GM18505 (cell line): ENCODE data around the gene SNRPA.

Experiments used
- ATAC-seq: cut with Tn5 transposase; IDR thresholded peaks from one replicate; pipeline ENCODE4 v1.9.1; 2021; ENCODE audit not compliant: unreplicated experiment
- POLR2A ChIP-seq: IDR thresholded peaks from 4 replicates; pipeline ENCODE4 v1.6.1; 2011; ENCODE audit warnings: borderline replicate concordance; ENCODE audit not compliant: insufficient read depth, insufficient read length; ENCODE audit errors: extremely low read depth

SNRPA gene

DNA sequence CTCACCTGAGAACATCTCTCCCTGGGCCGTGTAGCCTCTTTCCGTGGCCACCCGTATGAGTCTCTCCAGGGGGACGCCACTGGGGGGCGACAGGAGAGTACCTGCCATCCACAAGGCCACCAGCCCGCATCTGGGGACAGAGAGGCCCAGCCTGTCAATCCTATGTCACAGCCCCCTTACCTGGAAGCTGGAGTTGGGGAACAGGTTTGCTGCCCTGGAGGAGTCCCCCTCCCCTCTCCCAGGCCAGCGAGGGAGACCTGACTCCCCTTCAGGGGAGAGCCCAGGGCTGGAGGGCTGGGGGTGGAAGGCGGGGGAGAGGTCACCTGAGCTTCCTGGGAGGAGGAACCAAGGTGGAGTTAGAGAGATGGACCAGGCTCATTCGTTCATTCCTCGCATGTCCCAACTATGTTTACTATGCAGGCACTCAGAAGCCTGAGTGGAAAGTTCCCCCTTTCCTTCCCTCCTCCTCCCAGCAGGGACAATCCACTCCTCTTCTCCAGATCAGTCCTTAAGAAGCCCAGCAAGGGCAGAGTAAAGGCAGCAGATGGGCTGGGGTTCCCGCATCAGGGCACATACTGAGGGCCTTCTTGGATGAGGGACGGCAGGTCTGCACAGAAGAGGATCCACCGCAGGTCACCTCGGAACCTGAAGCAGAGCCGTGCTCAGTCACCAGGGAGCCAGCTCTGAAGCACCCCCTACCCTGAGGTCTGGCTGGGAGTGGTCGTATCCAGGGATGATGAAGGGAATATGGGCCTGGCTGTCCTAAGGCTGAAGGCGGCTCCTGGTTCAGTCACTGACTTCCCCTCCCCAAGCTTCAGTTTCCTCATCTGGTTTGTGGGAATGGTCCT is 6.2 kb upstream of the SNRPA start:
- TF ChIP-seq POLR2A = no peak
- ATAC-seq = no peak

DNA sequence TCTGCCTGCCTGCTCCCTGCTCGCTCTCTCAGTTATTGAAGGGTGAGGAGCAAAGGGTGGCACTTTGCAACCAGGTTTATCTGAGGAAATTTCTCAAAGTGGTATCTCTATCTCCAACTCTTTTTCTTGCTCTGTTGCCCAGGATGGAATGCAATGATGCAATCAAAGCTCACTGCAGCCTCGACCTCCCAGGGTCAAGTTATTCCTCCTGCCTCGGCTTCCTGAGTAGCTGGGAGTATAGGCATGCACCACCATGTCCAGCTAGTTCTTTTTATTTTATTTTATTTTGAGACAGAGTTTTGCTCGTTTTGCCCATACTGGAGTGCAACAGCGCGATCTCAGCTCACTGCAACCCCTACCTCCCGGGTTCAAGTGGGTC is 5.6 kb upstream of the SNRPA start:
- no peak for ATAC-seq
- TF ChIP-seq POLR2A = no peak

DNA sequence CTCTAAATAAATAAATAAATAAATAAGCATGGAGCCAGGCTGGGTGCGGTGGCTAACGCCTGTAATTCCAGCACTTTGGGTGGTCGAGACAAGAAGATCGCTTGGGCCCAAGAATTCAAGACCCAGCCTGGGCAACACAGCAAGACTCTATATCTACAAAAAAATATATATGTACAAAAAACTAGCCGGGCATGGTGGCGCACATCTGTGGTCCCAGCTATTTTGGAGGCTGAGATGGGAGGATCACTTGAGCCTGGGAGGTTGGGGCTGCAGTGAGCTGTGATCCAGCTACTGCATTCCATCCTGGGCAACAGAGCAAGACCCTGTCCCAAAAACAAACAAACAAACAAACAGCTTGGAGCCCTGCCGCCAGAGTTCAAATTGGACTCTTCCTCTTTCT is 3.5 kb upstream of the SNRPA start:
- TF ChIP-seq POLR2A = no peak
- ATAC-seq = no peak

DNA sequence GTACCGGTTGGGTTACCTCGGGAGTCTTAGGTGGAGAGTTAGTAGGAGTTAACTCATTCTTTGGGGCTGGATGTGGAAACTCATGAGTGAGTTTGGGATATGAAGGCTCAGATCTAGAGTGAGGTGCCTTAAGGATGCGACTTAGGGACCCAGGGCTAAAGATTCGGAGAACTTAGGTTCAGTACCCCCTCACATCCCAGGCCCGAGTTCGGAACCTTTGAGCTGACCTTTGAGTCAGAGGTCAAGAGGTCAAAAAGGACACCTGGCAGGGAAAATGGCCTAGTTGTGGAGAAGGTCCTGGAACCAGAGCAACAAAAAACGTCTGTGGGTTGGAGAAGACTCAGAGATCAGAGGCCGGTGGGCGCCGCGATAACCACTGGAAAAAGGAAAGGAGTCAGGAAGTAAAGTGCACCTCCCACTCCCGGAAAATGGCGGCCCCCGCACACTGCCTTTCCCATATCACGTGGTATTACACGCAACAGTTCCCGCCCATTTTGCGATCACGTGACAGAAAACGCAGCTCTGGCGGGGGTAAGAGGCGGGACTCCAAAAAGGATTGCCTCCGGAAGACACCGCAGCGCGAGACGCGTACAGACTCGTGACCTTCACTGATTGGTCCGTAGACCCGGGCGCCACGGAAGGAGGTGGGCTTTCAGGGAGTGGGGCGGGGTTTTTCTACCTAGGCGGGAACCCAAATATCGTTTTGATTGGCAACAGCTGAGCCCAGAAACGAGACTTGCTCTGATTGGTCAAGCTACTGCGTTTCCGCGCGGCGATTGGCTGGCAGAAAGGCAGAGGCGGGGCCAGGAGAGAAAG is 737 bp upstream of the SNRPA start, which contains the start of gene ACTMAP:
Gene ACTMAP (minus strand): TSS at position 420 of the 816 bp plus-strand sequence. CDS start 674 bp downstream, outside the sequence.
- peak; percentile 77 for ATAC-seq
- peak; percentile 44 for TF ChIP-seq POLR2A

DNA sequence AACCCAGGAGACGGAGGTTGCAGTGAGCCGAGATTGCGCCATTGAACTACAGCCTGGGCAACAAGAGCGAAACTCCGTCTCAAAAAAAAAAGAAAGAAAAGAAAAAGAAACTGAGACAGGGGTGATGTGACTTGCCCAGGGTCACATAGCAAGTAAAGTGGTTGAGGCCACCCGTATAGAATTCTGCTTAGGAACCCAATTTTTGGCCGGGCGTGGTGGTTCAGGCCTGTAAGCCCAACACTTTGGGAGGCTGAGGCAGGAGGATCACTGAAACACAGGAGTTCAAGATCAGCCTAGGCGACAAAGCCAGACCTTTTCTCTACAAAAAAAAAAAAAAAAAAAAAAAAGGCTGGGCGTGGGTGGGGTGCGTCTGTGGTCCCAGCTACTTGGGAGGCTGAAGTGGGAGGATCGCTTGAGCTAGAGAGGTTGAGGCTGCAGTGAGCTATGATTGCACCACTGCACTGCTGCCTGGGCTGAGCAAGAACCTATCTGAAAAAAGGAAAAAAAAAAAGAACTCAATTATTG is 1.3 kb downstream of the SNRPA start:
- TF ChIP-seq POLR2A = no peak
- ATAC-seq = no peak

DNA sequence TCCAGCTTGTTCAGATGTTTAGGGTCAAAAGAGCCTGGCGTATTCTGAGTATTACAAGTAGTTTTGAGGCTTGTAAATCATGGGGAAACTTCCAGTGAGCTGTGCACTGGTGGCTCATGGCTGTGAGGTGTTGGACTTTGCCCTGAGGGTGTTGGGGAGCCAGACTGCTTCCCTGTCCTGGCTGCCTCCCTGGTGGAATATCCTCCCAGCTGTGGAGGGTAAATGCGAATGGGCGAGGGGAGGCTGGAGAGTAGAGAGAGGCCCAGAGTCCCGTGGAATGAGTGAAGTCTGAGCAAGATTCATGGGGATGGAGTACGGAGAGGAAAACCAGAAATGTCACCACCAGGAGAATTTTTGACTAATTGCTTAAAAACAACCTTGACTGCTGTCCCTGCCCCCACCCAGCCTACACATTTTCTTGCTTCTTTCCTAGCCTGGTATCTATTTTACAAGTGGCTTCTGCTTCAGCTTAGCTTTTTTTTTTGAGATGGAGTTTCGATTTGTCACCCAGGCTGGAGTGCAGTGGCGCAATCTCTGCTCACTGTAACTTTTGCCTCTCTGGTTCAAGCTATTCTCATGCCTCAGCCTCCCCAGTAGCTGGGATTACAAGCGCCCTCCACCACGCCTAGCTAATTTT is 3.7 kb downstream of the SNRPA start:
- ATAC-seq = no peak
- TF ChIP-seq POLR2A = peak; percentile 22

DNA sequence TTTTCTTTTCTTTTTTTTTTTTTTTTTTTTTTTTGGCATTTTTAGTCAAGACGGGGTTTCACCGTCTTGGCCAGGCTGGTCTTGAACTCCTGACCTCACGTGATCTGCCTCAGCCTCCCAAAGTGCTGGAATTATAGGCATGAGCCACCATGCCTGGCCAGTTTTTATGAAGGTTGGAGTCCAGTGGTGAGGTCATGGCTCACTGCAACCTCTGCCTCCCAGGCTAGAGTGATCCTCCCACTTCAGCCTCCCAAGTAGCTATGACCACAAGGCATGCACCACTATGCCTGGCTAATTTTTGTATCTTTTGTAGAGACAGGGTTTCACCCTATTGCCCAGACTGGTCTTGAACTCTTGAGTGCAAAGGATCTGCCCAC is 4.2 kb downstream of the SNRPA start:
- no peak for TF ChIP-seq POLR2A
- no peak for ATAC-seq

DNA sequence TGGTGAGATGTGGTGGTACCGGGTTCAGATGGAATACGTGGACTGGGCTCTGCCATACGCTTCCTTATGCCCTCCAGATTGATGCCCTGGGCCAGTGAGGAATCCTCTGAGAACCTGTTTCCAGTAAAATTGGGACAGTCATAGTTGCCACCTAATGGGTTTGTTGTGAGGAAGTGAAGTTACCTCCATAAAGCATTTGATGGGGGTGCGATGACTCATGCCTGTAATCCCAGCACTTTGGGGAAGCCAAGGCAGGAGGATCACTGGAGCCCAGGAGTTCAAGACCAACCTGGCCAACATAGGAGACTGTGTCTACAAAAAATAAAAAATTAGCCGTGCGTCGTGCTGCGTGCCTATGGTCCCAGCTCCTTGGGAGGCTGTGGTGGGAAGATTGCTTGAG is 4.8 kb downstream of the SNRPA start:
- no peak for TF ChIP-seq POLR2A
- ATAC-seq = no peak

DNA sequence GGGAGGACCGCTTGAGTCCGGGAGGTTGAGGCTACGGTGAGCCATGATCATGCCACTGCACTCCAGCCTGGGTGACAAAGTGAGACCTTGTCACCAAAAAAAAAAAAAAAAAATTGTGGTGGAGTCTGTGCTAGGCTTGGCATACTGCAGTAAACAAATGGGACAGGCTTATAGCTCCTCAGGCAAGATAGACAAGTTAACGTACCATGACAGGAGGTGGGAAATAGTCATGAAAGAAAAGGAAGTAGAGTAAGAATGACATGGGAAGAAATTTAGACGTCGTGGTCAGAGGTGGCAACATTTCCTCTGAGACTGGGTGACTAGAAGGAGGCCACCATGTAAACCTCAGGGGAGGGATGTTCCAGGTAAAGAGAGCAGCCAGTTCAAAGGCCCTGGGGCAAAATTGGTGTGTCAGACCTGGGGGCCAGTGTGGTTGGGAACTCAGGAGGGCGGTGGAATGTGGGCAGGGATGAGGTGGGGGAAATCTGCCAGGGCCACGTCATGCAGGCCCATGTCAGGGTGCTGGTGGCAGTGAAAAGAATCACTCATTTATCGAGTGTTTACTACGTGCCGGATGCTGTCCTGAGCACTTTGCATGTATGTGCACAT is 5.6 kb downstream of the SNRPA start:
- no peak for ATAC-seq

DNA sequence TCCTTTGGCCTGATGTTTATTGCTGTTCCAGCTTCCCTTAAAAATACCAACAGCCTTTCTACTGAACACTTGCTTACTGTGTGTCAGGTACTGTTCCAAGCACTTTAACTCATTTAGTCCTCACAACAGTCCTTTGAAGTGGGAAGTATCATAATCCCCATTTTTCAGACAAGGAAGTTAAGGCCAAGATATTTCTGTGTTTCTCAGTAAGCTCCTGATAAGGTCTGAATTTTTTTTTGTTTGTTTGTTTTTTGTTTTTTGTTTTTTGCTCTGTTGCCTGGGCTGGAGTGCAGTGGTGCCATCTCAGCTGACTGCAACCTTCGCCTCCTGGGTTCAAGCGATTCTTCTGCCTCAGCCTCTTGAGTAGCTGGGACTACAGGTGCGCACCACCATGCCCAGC is 7.5 kb downstream of the SNRPA start:
- TF ChIP-seq POLR2A = no peak
- no peak for ATAC-seq

More for the DNA sequence above, 5.6 kb downstream of the SNRPA start:
- no peak for TF ChIP-seq POLR2A

DNA sequence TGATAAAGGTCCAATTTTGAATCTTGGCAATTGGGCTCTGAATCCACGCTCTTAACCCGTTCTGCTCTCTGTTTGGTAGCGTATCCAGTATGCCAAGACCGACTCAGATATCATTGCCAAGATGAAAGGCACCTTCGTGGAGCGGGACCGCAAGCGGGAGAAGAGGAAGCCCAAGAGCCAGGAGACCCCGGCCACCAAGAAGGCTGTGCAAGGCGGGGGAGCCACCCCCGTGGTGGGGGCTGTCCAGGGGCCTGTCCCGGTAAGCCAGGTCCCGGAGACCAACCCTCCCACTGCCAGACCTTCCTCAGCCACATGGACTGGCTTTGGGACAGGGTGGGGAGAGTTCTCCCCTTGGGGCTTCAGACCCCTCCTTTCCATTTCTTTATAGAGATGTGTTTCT is 8.3 kb downstream of the SNRPA start:
- TF ChIP-seq POLR2A = no peak
- ATAC-seq = no peak

DNA sequence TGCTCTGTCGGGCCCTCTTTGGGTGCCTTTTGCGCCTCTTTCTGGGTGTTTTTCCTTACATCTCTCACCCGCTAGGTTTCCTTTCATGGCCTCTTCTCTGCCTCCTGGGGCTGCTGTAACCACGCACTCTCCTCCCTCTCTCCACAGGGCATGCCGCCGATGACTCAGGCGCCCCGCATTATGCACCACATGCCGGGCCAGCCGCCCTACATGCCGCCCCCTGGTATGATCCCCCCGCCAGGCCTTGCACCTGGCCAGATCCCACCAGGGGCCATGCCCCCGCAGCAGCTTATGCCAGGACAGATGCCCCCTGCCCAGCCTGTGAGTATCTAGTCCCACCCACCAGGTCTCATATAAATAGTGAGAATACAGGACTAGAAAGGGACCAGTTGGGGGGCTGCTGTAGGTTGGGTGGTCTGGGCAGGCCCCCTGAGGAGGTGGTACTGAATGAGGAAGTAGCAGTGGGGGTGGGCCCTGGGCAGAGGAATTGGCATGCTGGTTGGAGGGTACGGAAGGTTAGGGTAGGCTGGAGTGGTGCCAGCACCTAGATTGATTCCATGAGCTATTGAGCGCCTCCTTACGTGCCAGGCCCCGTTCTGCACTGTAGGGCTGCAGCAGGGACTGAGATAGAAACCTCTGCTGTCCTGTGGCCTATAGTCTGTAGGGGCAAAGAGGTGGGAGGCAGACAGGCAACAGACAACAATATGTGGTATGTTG is 11.9 kb downstream of the SNRPA start:
- no peak for ATAC-seq
- TF ChIP-seq POLR2A = no peak
